Prostate gland (tissue), 2 donors: Measurements from ENCODE around the gene SEC63. TPM values are rescaled to one million over a fixed set of nuclear protein-coding genes. Genes with fewer than 3 reads are reported as not detected.
"Not testable (repeated sequence)": the region's sequence is repeated elsewhere in the genome, so short reads cannot be mapped to it uniquely, and the experiment has no call there.

Source experiments
- DNase-seq: peaks from one replicate; pipeline ENCODE4 v3.0.0-alpha.2; 2019; ENCODE audit warnings: low spot score
- H3K27ac ChIP-seq, 2 donors: fragments of 200-600 bp; sonication (generic); 2 replicates each; pipeline ENCODE4 v1.5.1; 2017 to 2019
- H3K27me3 ChIP-seq: fragments of 200-600 bp; sonication (generic); replicated peaks from 2 replicates; pipeline ENCODE4 v1.5.1; 2019; ENCODE audit not compliant: insufficient read depth
- H3K36me3 ChIP-seq, 2 donors: fragments of 200-600 bp; sonication (generic); 1 replicate in 1 of 2; 2 replicates in 1 of 2; pipeline versions ENCODE4 v1.5.1 to v1.8.1; 2017 to 2019
- H3K4me1 ChIP-seq: fragments of 200-600 bp; sonication (generic); replicated peaks from 2 replicates; pipeline ENCODE4 v1.5.1; 2019
- H3K4me3 ChIP-seq, 2 donors: fragments of 200-600 bp; sonication (generic); 2 replicates each; pipeline ENCODE4 v1.5.1; 2017 to 2019
- H3K9me3 ChIP-seq: fragments of 200-600 bp; sonication (generic); 2 replicates; pipeline ENCODE4 v1.5.1; 2017
- POLR2A ChIP-seq: fragments of 450-650 bp; IDR thresholded peaks from one replicate; pipeline ENCODE4 v1.6.1; 2016; ENCODE audit warnings: antibody characterized with exemption, mild to moderate bottlenecking
- POLR2AphosphoS5 ChIP-seq: sonication (generic); formaldehyde crosslinking; IDR thresholded peaks from one replicate; pipeline ENCODE4 v1.6.1; 2017; ENCODE audit warnings: antibody characterized with exemption
- WGBS: methylation state at CpG from one replicate; pipeline ENCODE4 v1.1.5; 2018; 5-methylcytosine and 5-hydroxymethylcytosine counted together
- intact Hi-C: fragments of 100-400 bp; cut with DNase I; formaldehyde crosslinking; loops from one replicate; pipeline ENCODE4 v1.14.2; 2022
- total RNA-seq, 2 donors: library from RNA; depleted of rRNA; stranded (reverse); fragments of >200 nt; gene quantifications; one replicate each; pipeline ENCODE4 v1.1.0, GENCODE V29; 2016
- TF ChIP-seq, protein P1 (sequence below), 4 experiments: fragments of 200-600 bp in 2 of 4; fragments of 450-650 bp in 2 of 4; sonication (generic) in 2 of 4; IDR thresholded peaks; 1 replicate in 3 of 4; 2 replicates in 1 of 4; pipeline ENCODE4 v1.5.1; 2016 to 2019; ENCODE audit warnings: antibody characterized with exemption in 4 of 4, mild to moderate bottlenecking in 2 of 4, moderate library complexity in 2 of 4

SEC63 gene
- total RNA-seq, 2 donors from 2014 or later, result 28.6 to 35.2 TPM

DNA sequence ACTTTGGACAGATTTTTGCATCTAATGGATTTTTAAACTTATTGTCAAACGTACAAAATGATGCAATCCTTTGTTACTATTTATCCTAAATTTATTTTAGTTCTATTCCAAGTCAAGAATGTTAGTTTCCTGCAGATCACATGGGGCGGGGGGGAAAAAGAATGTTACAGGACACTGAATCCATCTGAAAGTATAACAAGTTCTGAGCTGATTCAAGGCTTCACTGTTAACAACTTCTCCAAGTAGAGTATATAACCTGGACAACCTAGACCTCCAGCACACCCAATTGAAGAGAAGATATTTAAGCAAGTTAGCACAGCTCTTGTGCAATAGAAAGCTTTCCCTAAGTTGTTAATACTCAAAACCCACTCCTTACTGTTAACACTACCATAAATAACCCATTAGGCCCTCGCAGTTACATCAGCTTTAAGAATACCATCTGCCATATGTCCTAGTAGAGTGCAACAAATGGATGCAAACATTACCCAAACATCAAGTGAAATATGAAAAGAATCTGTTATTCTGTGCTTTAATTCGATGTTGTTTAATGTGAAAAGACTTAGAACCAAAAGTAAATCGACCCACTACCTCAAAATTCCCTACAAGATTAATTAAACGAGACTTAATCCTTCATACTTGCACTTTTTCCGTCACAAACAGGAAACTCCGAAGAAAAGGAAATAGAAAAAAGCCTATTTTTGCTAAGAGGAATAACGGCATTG is 1.3 kb downstream of the SEC63 start:
- Histone ChIP-seq H3K27ac (peak overlapping the region; percentile 87 to 90), H3K27me3 (no peaks in the 10 kb centered on the region), H3K4me1 (peaks cover 5% of the 10 kb centered on the region), H3K4me3 (peak overlapping the region; percentile 81 to 96), H3K9me3 (no peaks in the 10 kb centered on the region), H3K36me3 (no peaks in the 10 kb centered on the region)
- TF ChIP-seq, protein P1, sequence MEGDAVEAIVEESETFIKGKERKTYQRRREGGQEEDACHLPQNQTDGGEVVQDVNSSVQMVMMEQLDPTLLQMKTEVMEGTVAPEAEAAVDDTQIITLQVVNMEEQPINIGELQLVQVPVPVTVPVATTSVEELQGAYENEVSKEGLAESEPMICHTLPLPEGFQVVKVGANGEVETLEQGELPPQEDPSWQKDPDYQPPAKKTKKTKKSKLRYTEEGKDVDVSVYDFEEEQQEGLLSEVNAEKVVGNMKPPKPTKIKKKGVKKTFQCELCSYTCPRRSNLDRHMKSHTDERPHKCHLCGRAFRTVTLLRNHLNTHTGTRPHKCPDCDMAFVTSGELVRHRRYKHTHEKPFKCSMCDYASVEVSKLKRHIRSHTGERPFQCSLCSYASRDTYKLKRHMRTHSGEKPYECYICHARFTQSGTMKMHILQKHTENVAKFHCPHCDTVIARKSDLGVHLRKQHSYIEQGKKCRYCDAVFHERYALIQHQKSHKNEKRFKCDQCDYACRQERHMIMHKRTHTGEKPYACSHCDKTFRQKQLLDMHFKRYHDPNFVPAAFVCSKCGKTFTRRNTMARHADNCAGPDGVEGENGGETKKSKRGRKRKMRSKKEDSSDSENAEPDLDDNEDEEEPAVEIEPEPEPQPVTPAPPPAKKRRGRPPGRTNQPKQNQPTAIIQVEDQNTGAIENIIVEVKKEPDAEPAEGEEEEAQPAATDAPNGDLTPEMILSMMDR (IDR thresholded peaks at IDR 0.05), result no peak
- TF ChIP-seq POLR2AphosphoS5 (no peak), POLR2A (no peak)
- 4% methylated on average over 9 of the region's 9 CpGs for WGBS
- intact Hi-C loops, result no loop called here
- DNase-seq, result no peak

DNA sequence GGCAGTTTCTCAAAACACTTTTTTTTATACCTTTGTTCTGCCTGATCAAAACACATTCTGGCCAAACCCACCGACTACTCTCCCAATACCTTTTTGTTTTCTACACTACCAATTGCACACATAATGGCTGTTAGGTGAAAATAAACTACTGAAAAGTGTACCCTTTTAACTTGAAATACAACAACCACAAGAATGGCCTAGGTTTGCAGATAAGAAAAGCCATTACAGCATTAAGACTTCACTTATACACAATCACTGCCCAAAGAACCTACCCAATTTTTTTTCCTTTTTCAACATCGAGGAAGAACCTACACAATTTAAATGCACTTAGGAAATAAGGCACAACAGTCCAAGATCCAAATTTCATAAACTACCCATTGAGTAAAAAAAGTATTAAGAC is 1.8 kb downstream of the SEC63 start:
- TF ChIP-seq, protein P1 (IDR thresholded peaks at IDR 0.05), result no peak
- TF ChIP-seq POLR2AphosphoS5 (no peak), POLR2A (no peak)
- H3K4me3 ChIP-seq, result peak overlapping the region in 1 of 2 donors; percentile 96
- no peaks in the 10 kb centered on the region for H3K9me3 ChIP-seq
- peaks cover 5% of the 10 kb centered on the region for H3K4me1 ChIP-seq
- H3K27me3 ChIP-seq, result no peaks in the 10 kb centered on the region
- H3K36me3 ChIP-seq, result no peaks in the 10 kb centered on the region
- no peak for DNase-seq
- WGBS, result 40% methylated on average over 2 of the region's 2 CpGs
- intact Hi-C loops, result no loop called here
- H3K27ac ChIP-seq, result no peak overlapping the region

DNA sequence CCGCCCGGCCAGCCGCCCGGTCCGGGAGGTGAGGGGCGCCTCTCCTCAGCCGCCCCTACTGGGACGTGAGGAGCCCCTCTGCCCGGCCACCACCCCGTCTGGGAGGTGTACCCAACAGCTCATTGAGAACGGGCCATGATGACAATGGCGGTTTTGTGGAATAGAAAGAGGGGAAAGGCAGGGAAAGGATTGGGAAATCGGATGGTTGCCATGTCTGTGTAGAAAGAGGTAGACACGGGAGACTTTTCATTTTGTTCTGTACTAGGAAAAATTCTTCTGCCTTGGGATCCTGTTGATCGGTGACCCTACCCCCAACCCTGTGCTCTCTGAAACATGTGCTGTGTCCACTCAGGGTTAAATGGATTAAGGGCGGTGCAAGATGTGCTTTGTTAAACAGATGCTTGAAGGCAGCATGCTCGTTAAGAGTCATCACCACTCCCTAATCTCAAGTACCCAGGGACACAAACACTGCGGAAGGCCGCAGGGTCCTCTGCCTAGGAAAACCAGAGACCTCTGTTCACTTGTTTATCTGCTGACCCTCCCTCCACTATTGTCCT is 4.1 kb downstream of the SEC63 start:
- intact Hi-C loops, H3K27me3 ChIP-seq, H3K9me3 ChIP-seq, H3K4me1 ChIP-seq, DNase-seq, H3K27ac ChIP-seq, H3K4me3 ChIP-seq, H3K36me3 ChIP-seq: not testable (repeated sequence)
- WGBS, result 92% methylated on average over 18 of the region's 19 CpGs

DNA sequence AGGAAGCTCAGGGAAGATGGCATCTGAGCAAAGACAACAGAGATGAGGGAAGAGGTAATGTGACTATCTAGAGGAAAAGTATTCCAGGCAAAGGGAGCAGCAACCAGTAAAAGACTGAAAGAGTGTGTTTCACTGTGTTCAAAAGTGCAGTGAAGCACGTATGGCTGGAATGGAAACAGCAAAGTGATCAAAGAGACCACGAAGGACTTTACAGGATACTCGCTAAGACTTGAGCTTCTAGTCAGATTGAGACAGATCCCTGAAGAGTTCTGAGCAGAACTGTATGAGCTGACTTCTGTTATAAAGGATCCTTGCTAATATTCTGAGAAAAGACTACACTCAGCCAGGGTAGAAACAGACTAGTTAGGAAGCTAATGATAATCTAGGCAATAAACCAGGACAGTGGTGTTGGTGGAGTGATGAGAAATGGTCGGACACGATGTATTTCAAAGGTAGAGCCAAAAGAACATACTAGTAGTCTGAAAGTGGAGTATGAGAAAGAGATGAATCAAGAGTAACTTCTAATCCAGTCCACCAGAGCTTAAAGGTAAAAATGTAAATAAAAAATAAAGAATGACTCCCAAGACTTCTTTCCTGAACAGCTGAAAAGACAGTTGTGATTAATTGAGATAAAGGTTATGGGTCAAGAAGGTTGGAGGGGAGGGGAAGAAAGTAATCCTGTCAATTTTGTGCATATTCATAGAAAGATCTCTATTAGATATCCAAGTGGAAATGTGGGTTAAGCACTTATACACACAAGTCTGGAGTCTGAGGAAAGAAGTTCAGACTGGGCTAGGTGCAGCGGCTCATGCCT is 14.2 kb downstream of the SEC63 start:
- H3K9me3 ChIP-seq, result no peaks in the 10 kb centered on the region
- no peak for DNase-seq
- no peak overlapping the region for H3K4me3 ChIP-seq
- H3K27me3 ChIP-seq, result no peaks in the 10 kb centered on the region
- TF ChIP-seq POLR2AphosphoS5 (no peak), POLR2A (no peak)
- TF ChIP-seq, protein P1 (IDR thresholded peaks at IDR 0.05), result no peak
- WGBS, result 61% methylated on average over 6 of the region's 6 CpGs
- intact Hi-C loops, result no loop called here
- H3K36me3 ChIP-seq, result no peaks in the 10 kb centered on the region
- H3K4me1 ChIP-seq, result no peaks in the 10 kb centered on the region
- H3K27ac ChIP-seq, result no peak overlapping the region

DNA sequence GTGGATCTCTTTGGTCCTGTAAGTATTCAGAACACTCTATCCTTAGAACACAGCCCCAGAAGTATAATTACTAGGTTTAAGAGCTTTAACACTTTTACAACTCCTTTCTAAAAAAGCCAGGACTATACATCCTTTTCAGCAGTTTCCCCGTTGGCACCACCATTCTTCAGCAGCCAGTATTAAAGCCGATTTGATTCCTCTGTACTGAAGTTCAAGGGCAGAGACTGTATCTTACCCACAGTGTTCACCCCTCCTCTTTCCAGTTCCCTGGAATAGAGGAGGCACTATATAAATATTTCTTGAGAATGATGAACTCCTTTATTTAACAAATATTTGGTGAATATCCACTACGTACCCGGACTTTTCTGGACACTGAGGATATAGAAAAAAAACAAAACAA is 15.9 kb downstream of the SEC63 start:
- DNase-seq, result no peak
- H3K27me3 ChIP-seq, result no peaks in the 10 kb centered on the region
- H3K4me1 ChIP-seq, result no peaks in the 10 kb centered on the region
- intact Hi-C loops, result no loop called here
- H3K4me3 ChIP-seq, result no peak overlapping the region
- no peak overlapping the region for H3K27ac ChIP-seq
- 37% methylated on average over 4 of the region's 4 CpGs for WGBS
- no peak for TF ChIP-seq POLR2A
- TF ChIP-seq, protein P1 (IDR thresholded peaks at IDR 0.05), result no peak
- no peak for TF ChIP-seq POLR2AphosphoS5
- H3K9me3 ChIP-seq, result no peaks in the 10 kb centered on the region
- H3K36me3 ChIP-seq, result no peaks in the 10 kb centered on the region
